IMR-90 (cell line): ENCODE results near the gene FRY. TPM values are rescaled to one million over a fixed set of nuclear protein-coding genes. Genes with fewer than 3 reads are reported as not detected.

Source experiments
- ATAC-seq: fragments of 200-7000 bp; cut with Tn5 transposase; 2 replicates; pipeline ENCODE4 v1.9.1; 2020; ENCODE audit warnings: low read depth, mild to moderate bottlenecking, moderate library complexity
- BruUV-seq: library from RNA; stranded (reverse); fragments of 400-500 nt; replicated peaks from 2 replicates; lab custom pipeline; 2021; lab: Mats Ljungman, UMichigan
- CTCF ChIA-PET: fragments of 300-600 bp; formaldehyde crosslinking; extraction: SDS; loops from one replicate; lab custom pipeline; 2021; ENCODE audit warnings: antibody characterized with exemption; lab: Yijun Ruan, JAX
- POLR2A ChIA-PET: fragments of 300-600 bp; sonication (Branson Sonifier 250); formaldehyde crosslinking; loops from one replicate; lab custom pipeline; 2022; ENCODE audit warnings: antibody characterized with exemption; ENCODE audit not compliant: unreplicated experiment; lab: Charles Lee
- DNase-seq: peaks from one replicate; pipeline ENCODE4 v3.0.0; 2013
- H2AFZ ChIP-seq: replicated peaks from 2 replicates; pipeline ENCODE3; 2013; ENCODE audit warnings: low read length, mild to moderate bottlenecking; ENCODE audit not compliant: poor library complexity
- H2AK5ac ChIP-seq: 2 replicates; pipeline ENCODE4 v1.6.1; 2013; ENCODE audit warnings: low read depth, low read length, inconsistent platforms
- H2AK9ac ChIP-seq: replicated peaks from 2 replicates; pipeline ENCODE3; 2013; ENCODE audit warnings: mild to moderate bottlenecking, low read depth, low read length, moderate library complexity; ENCODE audit not compliant: poor library complexity
- H2BK120ac ChIP-seq: 2 replicates; pipeline ENCODE4 v1.6.1; 2013; ENCODE audit warnings: low read depth, low read length, inconsistent platforms
- H2BK15ac ChIP-seq: 3 replicates; pipeline ENCODE4 v1.6.1; 2013; ENCODE audit warnings: low read depth, low read length, inconsistent platforms
- H2BK20ac ChIP-seq: 2 replicates; pipeline ENCODE4 v1.6.1; 2013; ENCODE audit warnings: low read depth, mild to moderate bottlenecking, inconsistent platforms, low read length, moderate library complexity
- H2BK5ac ChIP-seq: 2 replicates; pipeline ENCODE4 v1.6.1; 2013; ENCODE audit warnings: mild to moderate bottlenecking, low read depth, low read length, inconsistent platforms; ENCODE audit not compliant: poor library complexity, severe bottlenecking
- H3K14ac ChIP-seq: replicated peaks from 2 replicates; pipeline ENCODE4 v1.6.1; 2013; ENCODE audit warnings: low read depth, low read length, inconsistent platforms
- H3K18ac ChIP-seq: 2 replicates; pipeline ENCODE4 v1.6.1; 2013; ENCODE audit warnings: low read depth, low read length, control low read depth
- H3K23ac ChIP-seq: 2 replicates; pipeline ENCODE4 v1.6.1; 2013; ENCODE audit warnings: low read depth, low read length, inconsistent platforms
- H3K27ac ChIP-seq: 2 replicates; pipeline ENCODE4 v1.5.1; 2013; ENCODE audit warnings: mild to moderate bottlenecking, control low read depth, low read length; ENCODE audit not compliant: insufficient read depth
- H3K27me3 ChIP-seq: 2 replicates; pipeline ENCODE4 v1.6.1; 2013; ENCODE audit warnings: low read length; ENCODE audit not compliant: control insufficient read depth, insufficient read depth
- H3K36me3 ChIP-seq: 2 replicates; pipeline ENCODE4 v1.6.1; 2013; ENCODE audit warnings: low read length, mixed read lengths; ENCODE audit not compliant: control insufficient read depth, insufficient read depth
- H3K4ac ChIP-seq: 2 replicates; pipeline ENCODE4 v1.6.1; 2013; ENCODE audit warnings: low read depth, low read length, inconsistent platforms
- H3K4me1 ChIP-seq: 2 replicates; pipeline ENCODE4 v1.6.1; 2013; ENCODE audit warnings: low read length, mixed read lengths; ENCODE audit not compliant: control insufficient read depth, insufficient read depth
- H3K4me2 ChIP-seq: 2 replicates; pipeline ENCODE4 v1.6.1; 2013; ENCODE audit warnings: low read depth, mild to moderate bottlenecking, control low read depth, low read length, moderate library complexity
- H3K4me3 ChIP-seq: 2 replicates; pipeline ENCODE4 v1.5.1; 2013; ENCODE audit warnings: low read depth, mild to moderate bottlenecking, control low read depth, low read length, moderate library complexity; ENCODE audit not compliant: insufficient read depth
- H3K56ac ChIP-seq: 2 replicates; pipeline ENCODE4 v1.6.1; 2013; ENCODE audit warnings: low read length, inconsistent platforms; ENCODE audit not compliant: insufficient read depth; ENCODE audit errors: extremely low read depth
- H3K79me1 ChIP-seq, 2 experiments: 2 replicates each; pipeline ENCODE4 v1.6.1; 2013; ENCODE audit warnings: low read length in 2 of 2, inconsistent platforms in 1 of 2, low read depth in 1 of 2
- H3K9ac ChIP-seq: 2 replicates; pipeline ENCODE4 v1.6.1; 2013; ENCODE audit warnings: low read depth, low read length, control low read depth
- H3K9me1 ChIP-seq: 2 replicates; pipeline ENCODE4 v1.6.1; 2013; ENCODE audit warnings: low read length, inconsistent platforms; ENCODE audit not compliant: insufficient read depth
- H3K9me3 ChIP-seq: 2 replicates; pipeline ENCODE4 v1.6.1; 2013; ENCODE audit warnings: low read length; ENCODE audit not compliant: control insufficient read depth, insufficient read depth
- H4K20me1 ChIP-seq: 2 replicates; pipeline ENCODE4 v1.6.1; 2013; ENCODE audit warnings: low read length, inconsistent platforms; ENCODE audit not compliant: insufficient read depth
- H4K5ac ChIP-seq: 2 replicates; pipeline ENCODE4 v1.6.1; 2013; ENCODE audit warnings: mild to moderate bottlenecking, low read depth, low read length, control low read depth
- H4K8ac ChIP-seq, 2 experiments: 2 replicates each; pipeline ENCODE4 v1.6.1; 2013; ENCODE audit warnings: low read depth in 2 of 2, low read length in 2 of 2, control low read depth in 1 of 2, inconsistent platforms in 1 of 2
- H4K91ac ChIP-seq: 2 replicates; pipeline ENCODE4 v1.6.1; 2013; ENCODE audit warnings: low read depth, low read length, inconsistent platforms; ENCODE audit not compliant: insufficient read depth
- BHLHE40 ChIP-seq: fragments of 150-350 bp; IDR thresholded peaks from 2 replicates; pipeline ENCODE4 v1.6.1; 2016; ENCODE audit warnings: mild to moderate bottlenecking, low read depth, low read length
- CHD1 ChIP-seq: IDR thresholded peaks from 2 replicates; pipeline ENCODE4 v1.6.1; 2012; ENCODE audit warnings: low read depth, low read length, improper control_type of control experiment
- CTCF ChIP-seq: conservative IDR thresholded peaks from 2 replicates; pipeline ENCODE4 v1.5.1; 2012; ENCODE audit warnings: mild to moderate bottlenecking, low read depth, low read length, improper control_type of control experiment
- MAFK ChIP-seq: IDR thresholded peaks from 2 replicates; pipeline ENCODE4 v1.6.1; 2012; ENCODE audit warnings: low read depth, low read length, improper control_type of control experiment
- MAZ ChIP-seq: IDR thresholded peaks from 2 replicates; pipeline ENCODE4 v1.6.1; 2012; ENCODE audit warnings: low read depth, mild to moderate bottlenecking, low read length, improper control_type of control experiment, moderate library complexity, borderline replicate concordance
- MXI1 ChIP-seq: IDR thresholded peaks from 2 replicates; pipeline ENCODE4 v1.6.1; 2012; ENCODE audit warnings: low read depth, mild to moderate bottlenecking, low read length, moderate library complexity, borderline replicate concordance
- POLR2A ChIP-seq: IDR thresholded peaks from 2 replicates; pipeline ENCODE4 v1.6.1; 2012; ENCODE audit warnings: mild to moderate bottlenecking, low read depth, low read length
- RCOR1 ChIP-seq: IDR thresholded peaks from 2 replicates; pipeline ENCODE4 v1.6.1; 2012; ENCODE audit warnings: mild to moderate bottlenecking, low read length, improper control_type of control experiment; ENCODE audit not compliant: insufficient replicate concordance
- RFX5 ChIP-seq: IDR thresholded peaks from 2 replicates; pipeline ENCODE4 v1.8.0; 2012; ENCODE audit warnings: low read depth, mild to moderate bottlenecking, low read length, moderate library complexity
- SMC3 ChIP-seq: fragments of 150-350 bp; IDR thresholded peaks from 2 replicates; pipeline ENCODE4 v1.6.1; 2016; ENCODE audit warnings: low read depth, mild to moderate bottlenecking, antibody characterized with exemption, low read length, moderate library complexity
- WGBS, 2 experiments: methylation state at CpG; one replicate each; pipeline versions ENCODE4 v1.1.5 to v1.1.7; 2013; ENCODE audit warnings: missing lambda C conversion rate in 2 of 2; ENCODE audit not compliant: insufficient read length in 1 of 2; ENCODE audit errors: extremely low coverage in 2 of 2; 5-methylcytosine and 5-hydroxymethylcytosine counted together
- dilution Hi-C: fragments of 300-500 bp; cut with HindIII; formaldehyde crosslinking; loops from one replicate; pipeline ENCODE4 v1.14.3; 2018; ENCODE audit warnings: low sequenced_read_pairs; ENCODE audit not compliant: unreplicated experiment
- in situ Hi-C: fragments of 300-500 bp; cut with MboI; formaldehyde crosslinking; loops from 3 replicates; pipeline ENCODE4 v1.14.3; 2019; ENCODE audit warnings: low sequenced_read_pairs, inconsistent platforms, mixed read lengths
- intact Hi-C: fragments of 100-400 bp; cut with micrococcal nuclease; formaldehyde crosslinking; loops from 2 replicates; pipeline ENCODE4 v1.10.0; 2022
- polyA plus RNA-seq, 3 experiments: library from polyadenylated mRNA; depleted of rRNA; stranded (reverse); fragments of >200 nt; gene quantifications; 2 replicates each; pipeline ENCODE4 v1.2.3, GENCODE V29; 2012; ENCODE audit warnings: low replicate concordance in 1 of 3
- total RNA-seq: library from RNA; depleted of rRNA; stranded (reverse); fragments of >200 nt; gene quantifications from 2 replicates; pipeline ENCODE4 v1.2.3, GENCODE V29; 2012
- TF ChIP-seq, protein P1 (sequence below): fragments of 150-350 bp; IDR thresholded peaks from 2 replicates; pipeline ENCODE4 v1.6.1; 2016; ENCODE audit warnings: low read depth, mild to moderate bottlenecking, low read length, moderate library complexity, borderline replicate concordance

The FRY gene
- total and polyA plus RNA-seq, 2 of the 4 experiments (the other 2 are of a cell fraction) = 3.0 to 4.8 TPM

GRCh38 chr13:32262619-32263018 lies 231.0 kb downstream of the FRY start:
- no peaks in the 10 kb centered on the region for H3K9me3 ChIP-seq
- POLR2A ChIA-PET = no interaction called here

More at GRCh38 chr13:32262619-32263018, 231.0 kb downstream of the FRY start:
- CTCF ChIA-PET = no interaction called here
- Histone ChIP-seq H3K9me1 (peaks cover 8% of the 10 kb centered on the region), H3K27ac (no peak overlapping the region), H3K4me3 (no peak overlapping the region), H2AK9ac (no peak overlapping the region), H3K79me1 (no peaks in the 10 kb centered on the region), H4K8ac (no peak overlapping the region), H3K36me3 (peaks cover 8% of the 10 kb centered on the region; the same call in 1 of the 2 replicates), H3K14ac (no peak overlapping the region), H2AK5ac (no peak overlapping the region), H4K5ac (no peak overlapping the region), H4K91ac (no peak overlapping the region), H3K9ac (no peak overlapping the region), H2BK120ac (peak overlapping the region; percentile 26; the same call in 1 of the 2 replicates), H3K4me2 (no peak overlapping the region), H3K27me3 (no peaks in the 10 kb centered on the region), H2BK20ac (0 out of 2 replicates have a peak overlapping the region, but pooled peaks have one; percentile 50), H3K56ac (no peak overlapping the region), H3K4ac (no peak overlapping the region; the same call in 1 of the 2 replicates), H3K23ac (no peak overlapping the region), H4K20me1 (no peaks in the 10 kb centered on the region), H2AFZ (no peak overlapping the region), H3K4me1 (peaks cover 13% of the 10 kb centered on the region), H2BK5ac (no peak overlapping the region), H3K18ac (no peak overlapping the region), H2BK15ac (no peak overlapping the region)
- intact Hi-C loops (loop anchor here (5.0 kb wide), 1 partner anchor 50 kb away; no protein-coding TSS in a partner anchor), in situ Hi-C loops (no loop called here), dilution Hi-C loops (no loop called here)
- no TSS peak for BruUV-seq
- no CpG with 5 or more reads among the region's 1 CpG for WGBS, 2 experiments
- TF ChIP-seq POLR2A = no peak
- no peak for TF ChIP-seq CTCF
- no peak for TF ChIP-seq RFX5
- TF ChIP-seq MAZ = no peak
- no peak for TF ChIP-seq BHLHE40
- no peak for TF ChIP-seq MXI1
- no peak for TF ChIP-seq SMC3
- TF ChIP-seq MAFK = no peak
- TF ChIP-seq CHD1 = no peak
- TF ChIP-seq RCOR1 = no peak
- TF ChIP-seq, protein P1, sequence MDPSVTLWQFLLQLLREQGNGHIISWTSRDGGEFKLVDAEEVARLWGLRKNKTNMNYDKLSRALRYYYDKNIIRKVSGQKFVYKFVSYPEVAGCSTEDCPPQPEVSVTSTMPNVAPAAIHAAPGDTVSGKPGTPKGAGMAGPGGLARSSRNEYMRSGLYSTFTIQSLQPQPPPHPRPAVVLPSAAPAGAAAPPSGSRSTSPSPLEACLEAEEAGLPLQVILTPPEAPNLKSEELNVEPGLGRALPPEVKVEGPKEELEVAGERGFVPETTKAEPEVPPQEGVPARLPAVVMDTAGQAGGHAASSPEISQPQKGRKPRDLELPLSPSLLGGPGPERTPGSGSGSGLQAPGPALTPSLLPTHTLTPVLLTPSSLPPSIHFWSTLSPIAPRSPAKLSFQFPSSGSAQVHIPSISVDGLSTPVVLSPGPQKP = no peak
- ATAC-seq = no peak
- no peak for DNase-seq
